ENCODE results near the gene IKZF1. TPM values are rescaled to one million over a fixed set of nuclear protein-coding genes. Genes with fewer than 3 reads are reported as not detected.

Gene IKZF1
- total RNA-seq, 1 donor from 2014 or later: 0.33 TPM

GRCh38 chr7:50382455-50382854 is 77.9 kb downstream of the IKZF1 start:
- H3K36me3 ChIP-seq (ENCODE audit: control insufficient read depth, insufficient read depth, low read length): no peaks in the 10 kb centered on the region
- no peak for DNase-seq (ENCODE audit: low read depth)
- TF ChIP-seq CTCF (IDR thresholded peaks at IDR 0.05; ENCODE audit: insufficient read depth, low read length, poor library complexity, severe bottlenecking): no peak
- no peak overlapping the region for H3K4me3 ChIP-seq (ENCODE audit: low read depth, low read length)
- peaks cover 2% of the 10 kb centered on the region for H3K27me3 ChIP-seq (ENCODE audit: control insufficient read depth, insufficient read depth, low read length)

GRCh38 chr7:50387351-50387750 is 82.8 kb downstream of the IKZF1 start:
- H3K36me3 ChIP-seq (ENCODE audit: control insufficient read depth, insufficient read depth, low read length): no peaks in the 10 kb centered on the region
- DNase-seq (ENCODE audit: low read depth): no peak
- H3K27me3 ChIP-seq (ENCODE audit: control insufficient read depth, insufficient read depth, low read length): no peaks in the 10 kb centered on the region
- no peak for TF ChIP-seq CTCF (IDR thresholded peaks at IDR 0.05; ENCODE audit: insufficient read depth, low read length, poor library complexity, severe bottlenecking)
- no peak overlapping the region for H3K4me3 ChIP-seq (ENCODE audit: low read depth, low read length)

- TF ChIP-seq CTCF (IDR thresholded peaks at IDR 0.05; ENCODE audit: insufficient read depth, low read length, poor library complexity, severe bottlenecking): no peak
- Histone ChIP-seq H3K27me3 (ENCODE audit: control insufficient read depth, insufficient read depth, low read length) (no peaks in the 10 kb centered on the region), H3K36me3 (ENCODE audit: control insufficient read depth, insufficient read depth, low read length) (no peaks in the 10 kb centered on the region), H3K4me3 (ENCODE audit: low read depth, low read length) (no peak overlapping the region)
- no peak for DNase-seq (ENCODE audit: low read depth)
Measured at GRCh38 chr7:50389961-50390360, 85.4 kb downstream of the IKZF1 start.

GRCh38 chr7:50391386-50391785 is 86.9 kb downstream of the IKZF1 start:
- no peak overlapping the region for H3K4me3 ChIP-seq (ENCODE audit: low read depth, low read length)
- H3K36me3 ChIP-seq (ENCODE audit: control insufficient read depth, insufficient read depth, low read length): no peaks in the 10 kb centered on the region
- TF ChIP-seq CTCF (IDR thresholded peaks at IDR 0.05; ENCODE audit: insufficient read depth, low read length, poor library complexity, severe bottlenecking): no peak
- DNase-seq (ENCODE audit: low read depth): no peak
- H3K27me3 ChIP-seq (ENCODE audit: control insufficient read depth, insufficient read depth, low read length): no peaks in the 10 kb centered on the region

GRCh38 chr7:50393076-50393475 is 88.6 kb downstream of the IKZF1 start:
- peaks cover 1% of the 10 kb centered on the region for H3K27me3 ChIP-seq (ENCODE audit: control insufficient read depth, insufficient read depth, low read length)
- no peak overlapping the region for H3K4me3 ChIP-seq (ENCODE audit: low read depth, low read length)
- DNase-seq (ENCODE audit: low read depth): no peak
- TF ChIP-seq CTCF (IDR thresholded peaks at IDR 0.05; ENCODE audit: insufficient read depth, low read length, poor library complexity, severe bottlenecking): no peak
- H3K36me3 ChIP-seq (ENCODE audit: control insufficient read depth, insufficient read depth, low read length): no peaks in the 10 kb centered on the region

GRCh38 chr7:50393547-50394252 is 89.2 kb downstream of the IKZF1 start:
- TF ChIP-seq CTCF (IDR thresholded peaks at IDR 0.05; ENCODE audit: insufficient read depth, low read length, poor library complexity, severe bottlenecking): no peak
- H3K4me3 ChIP-seq (ENCODE audit: low read depth, low read length): no peak overlapping the region
- H3K36me3 ChIP-seq (ENCODE audit: control insufficient read depth, insufficient read depth, low read length): no peaks in the 10 kb centered on the region
- no peak for DNase-seq (ENCODE audit: low read depth)
- peaks cover 2% of the 10 kb centered on the region for H3K27me3 ChIP-seq (ENCODE audit: control insufficient read depth, insufficient read depth, low read length)

Data from kidney epithelial cell (primary cell).